HEK293T (cell line): ENCODE measurements around the gene AHNAK2.

Experiments used
- CTCF ChIA-PET: fragments of 350-600 bp; formaldehyde crosslinking; extraction: SDS; loops from one replicate; lab custom pipeline; 2021; ENCODE audit warnings: antibody characterized with exemption, inconsistent platforms; lab: Yijun Ruan, JAX
- POLR2A ChIA-PET: fragments of 350-600 bp; formaldehyde crosslinking; extraction: SDS; loops from one replicate; lab custom pipeline; 2020; ENCODE audit warnings: antibody characterized with exemption, inconsistent platforms; lab: Yijun Ruan, JAX
- DNase-seq: peaks from one replicate; pipeline ENCODE4 v3.0.0; 2012; ENCODE audit warnings: mixed read lengths; ENCODE audit errors: extremely low spot score
- ARNT ChIP-seq: fragments of 450-650 bp; IDR thresholded peaks from 2 replicates; pipeline ENCODE4 v1.6.1; 2017; ENCODE audit warnings: mild to moderate bottlenecking
- BHLHE40 ChIP-seq: fragments of 450-650 bp; IDR thresholded peaks from 2 replicates; pipeline ENCODE4 v1.6.1; 2016; ENCODE audit warnings: mild to moderate bottlenecking, moderate library complexity, borderline replicate concordance
- CTBP1 ChIP-seq: fragments of 450-650 bp; IDR thresholded peaks from 2 replicates; pipeline ENCODE4 v1.6.1; 2016; ENCODE audit warnings: borderline replicate concordance
- ELF4 ChIP-seq: fragments of 450-650 bp; IDR thresholded peaks from 2 replicates; pipeline ENCODE4 v1.6.1; 2017; ENCODE audit warnings: antibody characterized with exemption
- FOXA1 ChIP-seq: fragments of 450-650 bp; IDR thresholded peaks from 2 replicates; pipeline ENCODE4 v1.6.1; 2016; ENCODE audit warnings: mild to moderate bottlenecking
- FOXK2 ChIP-seq: fragments of 450-650 bp; IDR thresholded peaks from 2 replicates; pipeline ENCODE4 v1.6.1; 2016; ENCODE audit warnings: mild to moderate bottlenecking
- FOXM1 ChIP-seq: fragments of 450-650 bp; IDR thresholded peaks from 2 replicates; pipeline ENCODE4 v1.6.1; 2017; ENCODE audit warnings: mild to moderate bottlenecking, borderline replicate concordance
- HDGF ChIP-seq: fragments of 450-650 bp; IDR thresholded peaks from 2 replicates; pipeline ENCODE4 v1.6.1; 2017; ENCODE audit warnings: antibody characterized with exemption, borderline replicate concordance
- L3MBTL2 ChIP-seq: fragments of 450-650 bp; conservative IDR thresholded peaks from 2 replicates; pipeline ENCODE4 v1.6.1; 2016; ENCODE audit warnings: mild to moderate bottlenecking
- LEF1 ChIP-seq: fragments of 450-650 bp; IDR thresholded peaks from 2 replicates; pipeline ENCODE4 v1.6.1; 2017; ENCODE audit warnings: mild to moderate bottlenecking, borderline replicate concordance
- NFRKB ChIP-seq: fragments of 450-650 bp; IDR thresholded peaks from 2 replicates; pipeline ENCODE4 v1.6.1; 2016; ENCODE audit warnings: mild to moderate bottlenecking, moderate library complexity
- SP1 ChIP-seq: fragments of 450-650 bp; IDR thresholded peaks from 2 replicates; pipeline ENCODE4 v1.6.1; 2017
- SUZ12 ChIP-seq: fragments of 450-650 bp; IDR thresholded peaks from 2 replicates; pipeline ENCODE4 v1.6.1; 2016; ENCODE audit warnings: mild to moderate bottlenecking
- TARDBP ChIP-seq: fragments of 450-650 bp; IDR thresholded peaks from 2 replicates; pipeline ENCODE4 v1.6.1; 2016
- ZNF384 ChIP-seq: fragments of 450-650 bp; IDR thresholded peaks from 2 replicates; pipeline ENCODE4 v1.6.1; 2016
- TF ChIP-seq, protein P1 (sequence below): fragments of 450-650 bp; IDR thresholded peaks from 2 replicates; pipeline ENCODE4 v1.6.1; 2016

AHNAK2 gene

GRCh38 chr14:105007593-105008264, 29.6 kb upstream of the AHNAK2 start:
- TF ChIP-seq HDGF (no peak), SUZ12 (no peak), NFRKB (no peak), FOXK2 (no peak), L3MBTL2 (no peak), ZNF384 (no peak), TARDBP (no peak), LEF1 (no peak), SP1 (no peak), FOXA1 (no peak), CTBP1 (no peak), ELF4 (no peak), BHLHE40 (no peak), ARNT (no peak), FOXM1 (no peak)
- TF ChIP-seq, protein P1, sequence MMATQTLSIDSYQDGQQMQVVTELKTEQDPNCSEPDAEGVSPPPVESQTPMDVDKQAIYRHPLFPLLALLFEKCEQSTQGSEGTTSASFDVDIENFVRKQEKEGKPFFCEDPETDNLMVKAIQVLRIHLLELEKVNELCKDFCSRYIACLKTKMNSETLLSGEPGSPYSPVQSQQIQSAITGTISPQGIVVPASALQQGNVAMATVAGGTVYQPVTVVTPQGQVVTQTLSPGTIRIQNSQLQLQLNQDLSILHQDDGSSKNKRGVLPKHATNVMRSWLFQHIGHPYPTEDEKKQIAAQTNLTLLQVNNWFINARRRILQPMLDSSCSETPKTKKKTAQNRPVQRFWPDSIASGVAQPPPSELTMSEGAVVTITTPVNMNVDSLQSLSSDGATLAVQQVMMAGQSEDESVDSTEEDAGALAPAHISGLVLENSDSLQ, result no peak
- no peak for DNase-seq
- ChIA-PET CTCF (interaction anchor here (0.9 kb wide), 1 partner anchor 36 kb away, joined by 3 read pairs; no protein-coding TSS in a partner anchor), POLR2A (interaction anchor here (1.0 kb wide), 1 partner anchor 13 kb away, joined by 3 read pairs; no protein-coding TSS in a partner anchor)

- CTCF ChIA-PET, result interaction anchor here (0.9 to 1.6 kb wide), 2 partner anchors 37 to 39 kb away, joined by 3 to 6 read pairs; no protein-coding TSS in a partner anchor
Measured at GRCh38 chr14:105006831-105007592, 28.8 kb upstream of the AHNAK2 start.

DNA sequence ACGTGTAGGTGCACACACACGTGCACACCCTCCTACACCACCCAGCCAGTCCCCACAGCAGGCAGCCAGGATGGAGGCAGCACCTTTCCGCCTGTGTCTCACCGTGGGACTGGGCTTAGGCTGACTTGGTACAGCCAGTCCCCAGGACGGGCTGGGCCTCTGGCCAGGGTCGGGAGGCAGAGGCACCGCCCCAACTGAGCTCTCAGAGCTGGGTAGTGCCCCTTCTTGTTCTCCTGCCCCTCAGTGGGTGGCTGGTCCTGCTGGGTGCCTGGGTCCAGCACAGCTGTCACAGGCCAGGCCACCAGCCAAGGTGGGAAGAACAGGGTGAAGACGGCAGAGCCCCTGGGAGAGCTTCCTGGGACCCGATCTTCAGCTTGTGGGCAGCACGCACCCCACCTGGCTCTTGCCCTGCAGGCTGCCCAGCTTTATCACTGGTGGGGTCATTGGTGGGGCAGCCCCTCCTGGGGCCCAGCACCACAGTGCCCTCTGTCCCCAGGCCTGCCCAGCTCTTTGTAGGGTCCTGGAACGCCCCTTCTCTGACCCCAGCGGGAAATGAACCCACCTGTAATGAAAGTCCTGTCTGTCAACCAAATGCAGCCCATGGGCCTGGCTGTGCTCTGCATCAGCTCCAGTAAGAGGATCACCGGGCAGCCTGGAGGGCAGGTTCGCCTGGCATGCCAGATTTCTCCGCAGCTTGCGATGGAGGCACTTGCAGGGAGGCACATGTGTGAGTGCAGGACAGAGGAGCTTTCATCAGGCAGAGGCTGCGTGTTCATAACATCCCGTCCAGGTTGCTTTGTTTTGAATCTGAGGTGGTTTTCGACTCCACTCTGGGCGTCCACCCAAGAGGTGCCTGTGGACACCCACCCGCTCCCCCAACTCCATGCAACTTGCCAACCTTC, 28.0 kb upstream of the AHNAK2 start:
- ChIA-PET POLR2A (interaction anchor here (1.0 to 3.9 kb wide), 2 partner anchors 12 to 13 kb away, joined by 3 to 29 read pairs; partner anchors contain the start of gene CDCA4), CTCF (interaction anchor here (1.6 kb wide), 1 partner anchor 40 kb away, joined by 6 read pairs; no protein-coding TSS in a partner anchor)
- DNase-seq, result no peak
- TF ChIP-seq ARNT, result no peak
- TF ChIP-seq FOXM1, result no peak
- no peak for TF ChIP-seq FOXA1
- TF ChIP-seq ELF4, result no peak
- no peak for TF ChIP-seq FOXK2
- no peak for TF ChIP-seq NFRKB
- TF ChIP-seq BHLHE40, result no peak
- no peak for TF ChIP-seq SP1

More at GRCh38 chr14:105006831-105007592, 28.8 kb upstream of the AHNAK2 start:
- POLR2A ChIA-PET, result interaction anchor here (1.0 to 3.9 kb wide), 2 partner anchors 12 to 13 kb away, joined by 3 to 29 read pairs; partner anchors contain the start of gene CDCA4
- no peak for DNase-seq
- TF ChIP-seq BHLHE40 (no peak), L3MBTL2 (no peak), LEF1 (no peak), NFRKB (no peak), FOXK2 (no peak), TARDBP (no peak), ARNT (no peak), HDGF (no peak), FOXM1 (no peak), ZNF384 (no peak), ELF4 (no peak), SUZ12 (no peak), CTBP1 (no peak), SP1 (no peak), FOXA1 (no peak)
- TF ChIP-seq, protein P1, result no peak

GRCh38 chr14:105005329-105005928, 27.3 kb upstream of the AHNAK2 start:
- POLR2A ChIA-PET, result interaction anchor here (3.9 kb wide), 1 partner anchor 14 kb away, joined by 29 read pairs; the partner anchor contains the start of gene CDCA4
- CTCF ChIA-PET, result interaction anchor here (1.6 to 1.9 kb wide), 2 partner anchors 40 to 41 kb away, joined by 5 to 6 read pairs; no protein-coding TSS in a partner anchor
- no peak for DNase-seq
- TF ChIP-seq LEF1, result no peak
- no peak for TF ChIP-seq NFRKB
- TF ChIP-seq HDGF, result no peak
- TF ChIP-seq, protein P1, result no peak
- no peak for TF ChIP-seq FOXM1
- no peak for TF ChIP-seq L3MBTL2
- TF ChIP-seq FOXA1, result no peak
- TF ChIP-seq SUZ12, result no peak
- no peak for TF ChIP-seq SP1
- no peak for TF ChIP-seq ARNT
- TF ChIP-seq ZNF384, result no peak
- no peak for TF ChIP-seq ELF4
- no peak for TF ChIP-seq TARDBP
- TF ChIP-seq FOXK2, result no peak
- no peak for TF ChIP-seq CTBP1
- TF ChIP-seq BHLHE40, result no peak
